ENCODE measurements around the gene MEDAG.

Gene MEDAG

GRCh38 chr13:30957258-30957943 is 51.3 kb downstream of the MEDAG start:
- DNase-seq (ENCODE audit: low spot score) = no peak

DNA sequence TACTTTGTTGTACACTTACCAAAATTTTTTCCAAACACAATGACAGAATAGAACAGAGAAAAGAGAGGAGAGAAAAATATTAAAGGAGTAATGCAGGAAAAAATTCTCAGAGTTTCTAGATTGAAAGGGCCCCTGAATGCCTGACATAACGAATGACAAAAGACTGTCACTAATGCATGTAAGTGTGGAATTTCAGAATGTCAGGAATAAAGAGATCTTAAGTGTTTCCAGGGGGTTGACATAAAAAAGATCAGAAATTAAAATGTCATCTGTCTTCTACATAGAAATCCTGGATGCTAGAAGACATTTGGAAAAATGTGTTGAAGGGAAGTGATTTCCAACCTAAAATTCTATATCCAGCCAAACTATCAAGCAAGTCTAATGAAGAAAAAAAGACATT is 53.6 kb downstream of the MEDAG start:
- no peak for DNase-seq (ENCODE audit: low spot score)

DNA sequence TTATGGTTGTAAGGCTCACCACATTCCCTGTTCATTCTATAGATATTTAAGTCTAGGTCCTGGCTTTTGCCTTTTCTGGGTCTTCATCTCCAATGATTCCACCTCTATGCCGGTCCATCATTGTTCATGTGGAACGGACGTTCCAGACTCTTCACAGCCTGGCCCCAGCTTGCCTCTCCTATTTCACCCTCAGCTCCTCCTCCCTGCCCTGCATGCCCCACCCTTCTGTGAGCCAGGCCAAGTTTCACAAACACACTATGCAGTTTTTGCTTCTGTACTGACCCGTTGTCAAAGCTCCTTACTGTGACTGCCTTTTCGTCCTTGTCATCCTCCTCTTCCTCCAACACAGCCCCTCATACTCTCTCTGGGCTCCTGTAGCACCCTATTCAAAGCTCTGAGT is 57.7 kb downstream of the MEDAG start:
- DNase-seq (ENCODE audit: low spot score) = no peak

- no peak for DNase-seq (ENCODE audit: low spot score)
Measured at GRCh38 chr13:30965380-30965779, 59.3 kb downstream of the MEDAG start.

GRCh38 chr13:30966101-30966500 is 60.0 kb downstream of the MEDAG start:
- no peak for DNase-seq (ENCODE audit: low spot score)

- no peak for DNase-seq (ENCODE audit: low spot score)
Measured at GRCh38 chr13:30968846-30969245, 62.8 kb downstream of the MEDAG start.

DNA sequence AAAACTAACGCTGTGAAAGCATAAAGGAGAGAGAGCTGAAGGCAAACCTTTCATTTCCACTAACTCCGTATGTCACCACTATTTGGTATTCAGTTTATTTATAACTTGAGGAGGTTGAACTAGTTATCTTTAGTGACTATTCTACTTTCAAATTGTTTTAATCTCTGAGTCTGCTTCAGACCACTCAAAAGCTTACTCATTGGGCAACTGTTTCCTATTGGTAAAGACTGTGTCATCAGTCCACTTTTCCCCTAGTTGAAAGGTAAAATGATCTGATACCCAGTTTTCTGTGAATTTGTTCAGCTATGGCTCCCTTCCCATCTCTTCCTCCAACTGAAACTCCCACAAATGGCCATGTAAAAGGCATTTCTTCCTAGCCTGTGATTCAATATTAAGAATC is 65.5 kb downstream of the MEDAG start:
- DNase-seq (ENCODE audit: low spot score) = no peak

DNA sequence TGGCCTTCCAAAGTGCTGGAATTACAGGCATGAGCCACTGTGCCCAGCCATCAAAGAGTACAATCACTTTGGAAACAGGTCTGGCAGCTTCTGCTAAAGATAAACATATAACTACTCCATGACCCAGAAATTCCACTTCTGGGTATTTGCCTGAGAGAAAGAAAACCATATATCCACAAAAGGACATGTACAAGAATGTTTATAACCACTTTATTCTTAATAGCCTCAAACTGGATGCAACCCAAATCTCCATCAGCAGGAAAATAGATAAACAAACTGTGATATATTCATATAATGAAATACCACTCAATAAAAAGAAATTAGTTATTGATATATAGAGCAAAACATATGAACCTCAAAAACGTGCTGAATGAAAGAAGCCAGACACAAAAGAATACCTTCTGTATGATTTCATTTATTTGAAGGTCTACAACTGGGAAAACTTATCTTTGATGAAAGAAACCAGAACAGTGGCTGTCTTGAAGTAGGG is 66.9 kb downstream of the MEDAG start:
- DNase-seq (ENCODE audit: low spot score) = no peak

DNA sequence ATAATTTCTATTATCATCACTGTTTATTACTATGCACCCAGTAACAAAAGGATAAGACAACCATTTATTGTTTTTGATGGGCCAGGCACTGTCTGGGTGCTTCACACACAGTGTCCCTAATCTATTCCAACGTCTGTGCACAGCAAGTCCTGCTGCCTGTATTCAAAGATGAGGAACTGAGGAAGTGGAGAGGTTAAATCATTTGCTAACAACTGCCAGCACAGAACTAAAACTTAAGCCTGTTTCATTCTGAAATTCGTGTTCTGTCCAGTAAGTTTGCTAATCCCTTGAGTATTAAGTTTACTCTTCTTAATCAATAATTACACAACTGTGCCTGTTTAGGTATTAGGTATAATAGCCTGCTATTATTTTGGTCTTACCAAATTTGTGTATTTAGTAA is 68.3 kb downstream of the MEDAG start:
- DNase-seq (ENCODE audit: low spot score) = no peak

Data from germinal center (tissue), 1 donor.